Left ventricle myocardium inferior (tissue), 1 donor: ENCODE measurements around the gene EIF3M. TPM values are rescaled to one million over a fixed set of nuclear protein-coding genes. Genes with fewer than 3 reads are reported as not detected.
A peak's percentile ranks its signal among the peaks of the same experiment; 100 is the strongest.

Experiments used
- DNase-seq: peaks from one replicate; pipeline ENCODE4 v3.0.0-alpha.2; 2020
- H3K27ac ChIP-seq: fragments of 200-600 bp; replicated peaks from 2 replicates; pipeline ENCODE4 v1.8.0; 2021
- H3K27me3 ChIP-seq: fragments of 200-600 bp; 2 replicates; pipeline ENCODE4 v1.8.0; 2021; ENCODE audit warnings: low read depth
- H3K36me3 ChIP-seq: fragments of 200-600 bp; 2 replicates; pipeline ENCODE4 v1.8.0; 2021
- H3K4me1 ChIP-seq: fragments of 200-600 bp; 2 replicates; pipeline ENCODE4 v1.8.0; 2021
- H3K4me3 ChIP-seq: fragments of 200-600 bp; 2 replicates; pipeline ENCODE4 v1.8.0; 2021; ENCODE audit warnings: mild to moderate bottlenecking, moderate library complexity
- H3K9me3 ChIP-seq: fragments of 200-600 bp; replicated peaks from 2 replicates; pipeline ENCODE4 v1.8.0; 2021
- CTCF ChIP-seq: fragments of 200-600 bp; IDR thresholded peaks from 2 replicates; pipeline ENCODE4 v1.8.0; 2021; ENCODE audit warnings: antibody characterized with exemption, mild to moderate bottlenecking, borderline replicate concordance
- intact Hi-C: fragments of 100-400 bp; cut with micrococcal nuclease; formaldehyde crosslinking; loops from one replicate; pipeline ENCODE4 v1.11.0; 2022
- long read RNA-seq: library from polyadenylated mRNA; unstranded; transcript quantifications from one replicate; pipeline ENCODE4 v2.0.0, GENCODE V29; 2021
- total RNA-seq: library from RNA; stranded (reverse); fragmentation: NEBNext Ultra II Directional; extraction: Animal tissue kit (Norgen Biotek cat#: 25700); gene quantifications from one replicate; pipeline ENCODE4 v1.2.1, GENCODE V29; 2021
- donor health status: DM: no; HTN: yes; CAD: no; lungs with severe emphysema.

The EIF3M gene
- total RNA-seq = 153 TPM
- long read RNA-seq, full-length matches to known transcripts = 102 of 111 reads
- long read RNA-seq, partial matches to known transcripts = 2 of 111 reads
- long read RNA-seq, other reads (novel, unspliced or antisense) = 7 of 111 reads

- TF ChIP-seq CTCF = no peak
- DNase-seq = peak; percentile 97
- H3K9me3 ChIP-seq = no peaks in the 10 kb centered on the region
- intact Hi-C loops = loop anchor here (10.0 kb wide), 1 partner anchor 311 kb away; the partner anchor contains the start of gene QSER1
- peaks cover 44% of the 10 kb centered on the region for H3K4me1 ChIP-seq
- peak within 1 kb of the TSS; percentile 84 for H3K4me3 ChIP-seq
- H3K27ac ChIP-seq = peak within 1 kb of the TSS; percentile 89
- peaks cover 3% of the 10 kb centered on the region for H3K27me3 ChIP-seq
- H3K36me3 ChIP-seq = peaks cover 3% of the 10 kb centered on the region
These were observed at the start of gene EIF3M for GRCh38 chr11:32583459-32584271. Gene EIF3M (plus strand): TSS chr11:32583831. CDS start chr11:32583888, 57 bp downstream.

- Histone ChIP-seq H3K9me3 (no peaks in the 10 kb centered on the region), H3K4me1 (no peaks in the 10 kb centered on the region), H3K36me3 (no peaks in the 10 kb centered on the region), H3K27me3 (no peaks in the 10 kb centered on the region), H3K4me3 (no peak overlapping the region), H3K27ac (no peak overlapping the region)
- no peak for DNase-seq
- intact Hi-C loops = no loop called here
- TF ChIP-seq CTCF = no peak
These were observed 44.8 kb upstream of the EIF3M start for GRCh38 chr11:32538804-32539203.

- Histone ChIP-seq H3K27me3 (no peaks in the 10 kb centered on the region), H3K4me1 (peaks cover 2% of the 10 kb centered on the region), H3K9me3 (no peaks in the 10 kb centered on the region), H3K36me3 (no peaks in the 10 kb centered on the region), H3K4me3 (no peak overlapping the region), H3K27ac (no peak overlapping the region)
- no peak for DNase-seq
- intact Hi-C loops = no loop called here
- no peak for TF ChIP-seq CTCF
These were observed 33.9 kb upstream of the EIF3M start for GRCh38 chr11:32549611-32550187.

GRCh38 chr11:32550207-32550606 lies 33.4 kb upstream of the EIF3M start:
- no peak overlapping the region for H3K27ac ChIP-seq
- H3K4me1 ChIP-seq = peaks cover 4% of the 10 kb centered on the region
- intact Hi-C loops = no loop called here
- H3K36me3 ChIP-seq = no peaks in the 10 kb centered on the region
- no peaks in the 10 kb centered on the region for H3K27me3 ChIP-seq
- DNase-seq = no peak
- H3K9me3 ChIP-seq = no peaks in the 10 kb centered on the region
- no peak for TF ChIP-seq CTCF
- H3K4me3 ChIP-seq = no peak overlapping the region

GRCh38 chr11:32555091-32555490 lies 28.5 kb upstream of the EIF3M start:
- Histone ChIP-seq H3K9me3 (no peaks in the 10 kb centered on the region), H3K27me3 (no peaks in the 10 kb centered on the region), H3K4me1 (peaks cover 4% of the 10 kb centered on the region), H3K4me3 (no peak overlapping the region), H3K27ac (no peak overlapping the region), H3K36me3 (no peaks in the 10 kb centered on the region)
- DNase-seq = no peak
- no peak for TF ChIP-seq CTCF
- intact Hi-C loops = no loop called here
